ENCODE measurements around the gene GPR183. TPM values are rescaled to one million over a fixed set of nuclear protein-coding genes. Genes with fewer than 3 reads are reported as not detected.

GPR183 gene
- total RNA-seq, 4 donors from 2014 or later, result 6.0 to 185 (median 41.9) TPM

DNA sequence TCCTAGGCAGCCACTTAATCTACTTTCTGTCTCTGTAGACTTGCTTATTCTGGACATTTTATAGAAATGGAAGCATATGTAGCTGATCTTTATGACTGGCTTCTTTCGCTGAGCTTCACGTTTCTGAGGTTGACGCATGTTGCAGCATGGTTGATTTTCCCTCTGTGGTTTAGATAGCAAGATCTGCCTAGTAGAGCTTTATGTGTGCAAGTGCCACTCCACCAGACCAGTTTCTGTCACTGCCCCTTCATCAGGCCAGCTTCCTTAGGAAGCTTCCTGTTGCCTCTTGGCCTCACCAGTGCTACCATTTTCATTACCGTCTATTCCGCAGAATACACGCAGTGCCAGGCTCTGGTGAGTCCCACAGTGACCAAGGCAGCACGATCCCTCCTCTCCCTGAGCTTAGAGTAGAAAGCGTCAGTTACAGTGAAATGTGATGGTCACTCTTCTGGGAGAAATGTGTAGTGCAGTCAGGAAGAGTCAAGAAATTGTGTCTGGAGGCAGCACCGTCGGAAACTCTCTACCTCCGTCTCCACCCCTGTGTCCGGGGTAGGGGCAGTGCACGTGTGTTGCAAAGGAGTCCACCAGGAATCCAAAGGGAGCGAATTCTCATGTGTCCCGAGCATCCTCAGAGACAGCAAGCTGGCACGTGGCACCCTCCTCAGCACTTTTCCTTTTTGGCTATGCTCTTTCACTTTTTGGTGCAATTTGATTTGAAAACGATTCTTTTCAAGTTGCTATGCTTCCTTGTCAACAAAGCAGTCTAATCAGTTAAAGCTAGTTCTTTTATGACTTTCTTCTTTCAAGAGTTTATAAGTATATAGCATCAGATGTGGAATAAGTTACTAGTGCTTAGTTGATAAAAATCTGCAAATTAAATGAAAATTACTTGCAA lies 45.4 kb upstream of the GPR183 start:
- TF ChIP-seq, protein P1, sequence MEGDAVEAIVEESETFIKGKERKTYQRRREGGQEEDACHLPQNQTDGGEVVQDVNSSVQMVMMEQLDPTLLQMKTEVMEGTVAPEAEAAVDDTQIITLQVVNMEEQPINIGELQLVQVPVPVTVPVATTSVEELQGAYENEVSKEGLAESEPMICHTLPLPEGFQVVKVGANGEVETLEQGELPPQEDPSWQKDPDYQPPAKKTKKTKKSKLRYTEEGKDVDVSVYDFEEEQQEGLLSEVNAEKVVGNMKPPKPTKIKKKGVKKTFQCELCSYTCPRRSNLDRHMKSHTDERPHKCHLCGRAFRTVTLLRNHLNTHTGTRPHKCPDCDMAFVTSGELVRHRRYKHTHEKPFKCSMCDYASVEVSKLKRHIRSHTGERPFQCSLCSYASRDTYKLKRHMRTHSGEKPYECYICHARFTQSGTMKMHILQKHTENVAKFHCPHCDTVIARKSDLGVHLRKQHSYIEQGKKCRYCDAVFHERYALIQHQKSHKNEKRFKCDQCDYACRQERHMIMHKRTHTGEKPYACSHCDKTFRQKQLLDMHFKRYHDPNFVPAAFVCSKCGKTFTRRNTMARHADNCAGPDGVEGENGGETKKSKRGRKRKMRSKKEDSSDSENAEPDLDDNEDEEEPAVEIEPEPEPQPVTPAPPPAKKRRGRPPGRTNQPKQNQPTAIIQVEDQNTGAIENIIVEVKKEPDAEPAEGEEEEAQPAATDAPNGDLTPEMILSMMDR (IDR thresholded peaks at IDR 0.05; ENCODE audit: low read depth), result no peak

DNA sequence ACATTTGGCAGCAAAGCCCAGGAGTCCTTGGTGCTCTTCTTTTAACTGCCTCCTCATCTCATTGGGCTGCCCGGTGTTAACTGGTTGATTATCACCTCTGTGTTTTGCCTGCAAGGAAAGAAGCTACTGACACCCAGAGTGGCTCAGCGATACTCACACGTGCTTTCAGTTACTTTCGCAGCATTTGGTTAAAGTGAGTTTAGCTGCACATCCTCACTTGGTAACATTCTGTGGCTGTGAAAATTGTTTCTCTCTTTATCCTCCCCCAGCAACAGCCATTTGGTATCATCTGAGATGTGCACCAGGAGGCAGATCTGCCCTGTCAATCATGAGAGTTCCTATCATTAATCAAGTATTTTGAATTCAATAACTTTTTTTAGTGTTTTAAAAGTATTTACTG lies 44.6 kb upstream of the GPR183 start:
- TF ChIP-seq, protein P1 (IDR thresholded peaks at IDR 0.05; ENCODE audit: low read depth), result no peak

DNA sequence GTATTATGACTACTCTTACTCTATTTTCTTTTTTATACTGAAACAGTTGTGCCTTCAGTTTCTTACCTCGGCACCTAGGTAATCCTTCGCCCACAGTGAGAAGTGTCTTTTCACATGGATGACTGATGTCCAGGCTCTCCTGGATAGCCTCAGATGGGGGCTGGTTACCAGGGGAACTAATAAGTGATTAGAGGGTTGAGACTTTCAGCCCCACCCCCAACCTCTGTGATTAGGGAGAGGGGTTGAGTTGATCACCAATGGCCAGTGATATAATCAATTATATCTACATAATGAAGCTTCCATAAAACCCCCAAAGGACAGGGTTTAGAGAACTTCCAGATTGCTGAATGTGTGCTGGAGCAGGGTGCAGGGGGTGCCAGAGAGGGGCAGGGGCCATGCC lies 43.0 kb upstream of the GPR183 start:
- TF ChIP-seq, protein P1 (IDR thresholded peaks at IDR 0.05; ENCODE audit: low read depth), result no peak

DNA sequence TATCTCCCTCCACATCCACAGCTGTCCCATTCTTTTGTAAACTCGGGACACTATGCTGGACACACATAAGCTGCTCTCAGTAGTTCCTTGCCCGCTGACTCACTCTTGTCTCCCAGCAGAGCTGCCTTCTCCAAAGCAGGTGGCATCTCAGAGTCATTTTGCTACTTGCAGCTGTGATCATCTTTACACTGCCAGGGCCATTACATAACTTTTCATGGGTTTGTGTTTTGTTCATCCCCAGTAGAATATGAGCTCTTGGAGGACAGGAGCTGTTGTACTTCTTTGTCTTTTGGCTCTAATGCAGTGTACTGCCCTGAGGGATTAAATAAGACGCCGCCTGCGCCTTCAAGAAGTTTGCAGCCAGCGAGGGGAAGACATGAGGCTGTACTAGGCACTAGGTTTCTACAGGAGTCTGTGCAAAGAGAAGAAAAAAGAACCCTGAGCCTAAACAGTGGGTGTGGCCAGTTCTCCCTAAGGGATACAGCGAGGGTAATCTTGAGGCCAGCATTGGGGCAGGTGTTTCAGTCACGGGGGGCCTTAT lies 40.8 kb upstream of the GPR183 start:
- TF ChIP-seq, protein P1 (IDR thresholded peaks at IDR 0.05; ENCODE audit: low read depth), result no peak

DNA sequence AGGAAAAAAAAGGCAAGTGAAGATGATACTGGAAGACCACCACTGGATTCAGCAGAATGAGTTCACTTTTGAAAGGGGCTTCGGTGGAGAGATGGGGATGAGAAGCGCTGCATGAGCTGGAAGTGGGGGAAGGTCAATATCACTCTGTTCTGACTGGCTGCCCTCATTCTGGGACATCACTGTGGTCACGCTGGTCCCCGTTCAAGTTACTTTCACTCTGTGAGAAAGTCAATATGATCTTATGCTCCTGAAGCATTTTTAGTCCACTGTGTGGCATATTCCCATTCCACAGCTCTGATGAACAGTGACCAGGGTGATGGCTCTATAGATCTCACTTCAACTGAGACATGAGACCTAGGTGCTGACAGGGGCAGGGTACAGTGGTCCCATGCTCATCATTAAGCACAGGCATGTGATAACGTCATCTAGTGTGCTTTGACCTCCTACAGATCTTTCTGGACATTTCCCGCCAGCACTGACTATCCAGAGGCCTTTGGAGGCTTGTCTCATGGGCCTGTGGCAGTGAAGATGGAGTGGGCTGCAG lies 40.2 kb upstream of the GPR183 start:
- TF ChIP-seq, protein P1 (IDR thresholded peaks at IDR 0.05; ENCODE audit: low read depth), result no peak

DNA sequence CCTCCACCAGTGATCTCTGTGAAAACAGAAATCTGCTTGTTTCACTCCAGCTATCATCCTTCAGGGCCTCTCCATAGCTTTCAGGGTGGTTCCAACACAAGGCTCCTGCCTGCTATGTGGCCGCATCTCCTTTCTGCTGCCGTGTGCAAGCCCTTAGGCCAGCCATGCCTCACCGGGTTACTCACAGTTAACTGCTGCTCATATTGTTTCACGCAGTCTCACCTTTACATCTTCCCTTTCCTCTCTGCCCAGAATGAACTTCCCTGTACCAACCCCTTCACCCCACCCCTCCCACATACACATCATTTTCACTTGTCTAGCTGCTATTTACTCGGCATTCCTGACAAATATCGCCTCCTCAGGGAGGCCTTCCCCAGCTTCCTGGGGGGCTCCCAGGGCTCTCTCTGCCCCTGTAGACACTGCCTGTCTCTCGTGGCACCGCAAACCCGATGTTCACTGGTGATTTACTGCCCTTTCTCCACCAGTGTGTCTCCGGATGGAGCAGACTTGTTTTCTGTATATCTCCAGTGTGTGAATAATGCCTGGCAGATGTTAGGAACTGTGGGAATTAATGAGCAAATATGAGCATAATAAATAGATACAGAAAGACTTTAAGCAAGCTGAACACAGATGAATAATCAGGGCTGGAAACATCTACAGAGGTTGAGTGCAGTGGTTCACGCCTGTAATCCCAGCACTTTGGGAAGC lies 39.3 kb upstream of the GPR183 start:
- TF ChIP-seq, protein P1 (IDR thresholded peaks at IDR 0.05; ENCODE audit: low read depth), result no peak

DNA sequence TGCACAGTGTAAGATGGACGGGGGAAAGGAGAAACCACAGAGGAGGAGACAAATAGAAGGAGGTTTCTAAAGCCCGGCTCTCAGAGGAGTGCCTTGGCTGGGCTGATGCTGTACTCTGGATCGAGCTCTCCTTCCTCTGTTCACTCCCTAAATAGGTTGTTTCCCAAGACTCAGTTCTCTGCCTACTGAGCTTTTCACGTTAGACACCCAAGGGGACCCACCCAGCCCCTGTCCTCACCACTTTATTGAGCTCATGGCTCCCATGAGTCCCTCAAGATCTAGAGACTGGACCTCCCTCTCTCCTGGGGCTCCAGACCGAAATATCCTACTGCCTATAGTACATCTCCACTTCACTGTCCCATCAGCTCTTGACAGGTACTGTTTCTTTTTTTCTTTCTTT lies 38.1 kb upstream of the GPR183 start:
- TF ChIP-seq, protein P1 (IDR thresholded peaks at IDR 0.05; ENCODE audit: low read depth), result no peak

Measured in subcutaneous adipose tissue (tissue), 4 donors.